Stimulated activated CD8-positive, alpha-beta memory T cell treated with anti-CD3 and anti-CD28 coated beads, Interleukin-12 subunit alpha, Interleukin-12 subunit beta, amount 100 ng/mL, for 24 hours (primary cell): Measurements from ENCODE around the gene CDH18.

Experiments used
- DNase-seq: peaks from one replicate; pipeline ENCODE4 v3.0.0-alpha.2; 2020; ENCODE audit errors: extremely low read depth

The CDH18 gene

GRCh38 chr5:19424506-19424905 lies 563.5 kb downstream of the CDH18 start:
- DNase-seq: no peak
